HG03558 (cell line): ENCODE data around the gene CD99.

Experiments
- ATAC-seq: cut with Tn5 transposase; IDR thresholded peaks from one replicate; pipeline ENCODE4 v1.9.1; 2021; ENCODE audit warnings: moderate number of reproducible peaks; ENCODE audit not compliant: unreplicated experiment; ENCODE audit errors: extremely low read depth

The CD99 gene, protein sequence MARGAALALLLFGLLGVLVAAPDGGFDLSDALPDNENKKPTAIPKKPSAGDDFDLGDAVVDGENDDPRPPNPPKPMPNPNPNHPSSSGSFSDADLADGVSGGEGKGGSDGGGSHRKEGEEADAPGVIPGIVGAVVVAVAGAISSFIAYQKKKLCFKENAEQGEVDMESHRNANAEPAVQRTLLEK

DNA sequence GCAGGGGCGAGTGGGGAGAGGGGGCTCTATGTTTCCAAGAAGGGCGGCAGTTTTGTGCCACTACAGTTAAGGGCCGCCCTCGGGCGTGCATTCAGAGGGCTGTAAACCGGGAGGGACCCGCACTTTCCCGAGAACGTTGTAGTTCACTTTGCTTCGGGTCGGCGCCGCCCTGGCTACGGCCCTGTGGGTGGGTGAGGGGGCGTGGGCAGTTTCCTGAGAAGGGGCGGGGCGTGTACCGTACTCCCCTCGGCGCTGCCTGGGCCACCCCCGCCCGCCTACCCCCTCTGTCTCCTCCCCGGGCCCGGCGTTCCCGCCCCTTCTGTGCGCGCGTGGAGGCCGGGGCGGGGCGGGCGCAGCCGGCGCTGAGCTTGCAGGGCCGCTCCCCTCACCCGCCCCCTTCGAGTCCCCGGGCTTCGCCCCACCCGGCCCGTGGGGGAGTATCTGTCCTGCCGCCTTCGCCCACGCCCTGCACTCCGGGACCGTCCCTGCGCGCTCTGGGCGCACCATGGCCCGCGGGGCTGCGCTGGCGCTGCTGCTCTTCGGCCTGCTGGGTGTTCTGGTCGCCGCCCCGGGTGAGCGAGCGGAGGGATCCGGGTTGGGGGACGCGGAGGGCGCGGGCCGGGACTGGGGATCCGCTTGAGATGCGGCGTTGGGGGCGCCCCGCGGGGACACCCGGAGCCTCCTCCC is at the start of gene CD99:
Gene CD99, plus strand, starts transcription at position 440 of the 687 bp plus-strand sequence. Its CDS starts 66 bp downstream, at position 506.
- ATAC-seq = peak; percentile 59

DNA sequence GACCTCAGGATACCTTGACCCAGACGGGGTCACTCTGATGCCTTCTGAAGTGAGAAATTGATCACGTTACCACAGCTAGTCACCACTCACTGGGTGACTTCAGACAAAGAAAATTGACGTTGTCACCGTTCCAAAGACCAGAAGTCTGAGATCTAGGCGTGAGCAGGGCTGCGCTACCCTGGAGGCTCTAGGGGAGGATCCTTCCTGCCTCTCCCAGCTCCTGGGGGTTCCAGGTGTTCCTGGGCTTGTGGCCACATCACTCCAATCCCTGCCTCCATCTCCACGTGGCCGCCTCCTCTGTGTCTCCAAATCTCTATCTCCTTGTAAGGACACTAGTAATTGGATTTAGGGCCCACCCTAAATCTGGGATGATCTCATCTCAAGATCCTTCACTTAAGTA is 48.9 kb upstream of the CD99 start:
- no peak for ATAC-seq

DNA sequence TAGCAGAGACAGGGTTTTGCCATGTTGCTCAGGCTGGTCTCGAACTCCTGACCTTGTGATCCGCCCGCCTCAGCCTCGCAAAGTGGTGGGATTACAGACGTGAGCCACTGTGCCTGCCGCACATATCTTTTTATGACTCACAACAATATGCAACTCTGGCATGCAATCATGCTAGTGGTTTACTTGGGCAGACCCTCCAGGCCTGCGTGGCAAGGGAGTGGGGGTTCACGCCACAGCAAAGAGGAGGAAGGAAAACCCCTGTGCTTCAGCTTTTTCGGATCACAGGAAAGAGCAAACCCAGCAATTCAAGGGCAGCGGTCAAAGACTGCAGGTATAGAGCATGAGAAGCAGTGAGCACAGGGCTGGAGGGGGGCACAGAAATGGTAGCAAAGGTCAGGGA is 48.3 kb upstream of the CD99 start:
- no peak for ATAC-seq

DNA sequence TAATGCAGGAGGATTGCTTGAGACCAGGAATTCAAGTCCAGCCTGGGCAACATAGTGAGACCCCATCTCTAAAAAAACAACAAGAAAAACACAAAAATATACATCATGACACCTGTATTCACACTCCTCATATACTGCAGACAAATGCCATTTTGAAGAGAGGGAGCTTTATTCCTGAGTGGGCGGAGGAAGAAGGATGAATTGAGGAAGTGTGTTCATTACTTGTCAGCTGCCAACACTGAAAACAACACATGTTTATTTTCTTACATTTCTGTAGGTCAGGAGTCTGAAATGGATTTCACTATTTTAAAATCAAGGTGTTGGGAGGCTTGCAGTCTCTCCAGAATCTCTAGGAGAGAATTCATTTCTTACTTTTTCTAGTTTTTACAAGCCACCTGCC is 47.2 kb upstream of the CD99 start:
- no peak for ATAC-seq

DNA sequence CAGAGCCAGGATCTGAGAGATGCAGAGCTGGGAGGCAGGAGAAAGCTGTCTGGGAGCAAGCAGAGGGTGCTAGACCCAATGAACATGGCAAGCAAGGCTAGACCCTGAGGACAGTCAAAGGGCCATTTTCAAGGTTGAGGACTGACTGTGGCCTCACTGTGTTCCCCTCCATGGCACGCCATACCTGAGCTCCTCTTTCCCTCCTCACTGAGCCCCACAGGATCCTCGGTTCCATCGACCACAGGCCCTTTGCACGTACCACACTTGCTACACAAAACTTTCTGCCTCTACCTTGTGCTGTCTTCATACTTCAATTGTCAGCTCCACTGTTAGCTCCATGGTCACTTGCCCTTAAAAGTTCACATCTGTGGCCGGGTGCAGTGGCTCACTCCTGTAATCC is 45.5 kb upstream of the CD99 start:
- ATAC-seq = no peak

DNA sequence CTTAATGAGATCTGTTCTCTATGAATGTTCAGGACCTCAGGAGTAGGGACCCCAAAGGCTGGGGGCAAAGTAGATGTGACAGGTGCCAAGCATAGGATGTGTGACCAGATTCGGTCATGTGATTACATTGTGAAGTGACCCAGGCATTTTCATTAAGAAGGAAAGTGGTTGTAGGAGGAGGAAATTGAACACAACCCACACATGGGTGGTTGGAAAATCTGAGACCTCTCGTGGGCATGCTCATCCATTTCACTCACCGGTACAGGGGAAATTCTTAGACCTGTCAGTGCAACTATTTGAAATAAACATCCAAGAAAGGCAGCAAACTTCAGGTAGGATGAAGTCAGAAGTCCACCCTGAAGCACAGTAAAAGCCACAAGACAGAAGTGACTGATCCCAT is 43.5 kb upstream of the CD99 start:
- no peak for ATAC-seq

DNA sequence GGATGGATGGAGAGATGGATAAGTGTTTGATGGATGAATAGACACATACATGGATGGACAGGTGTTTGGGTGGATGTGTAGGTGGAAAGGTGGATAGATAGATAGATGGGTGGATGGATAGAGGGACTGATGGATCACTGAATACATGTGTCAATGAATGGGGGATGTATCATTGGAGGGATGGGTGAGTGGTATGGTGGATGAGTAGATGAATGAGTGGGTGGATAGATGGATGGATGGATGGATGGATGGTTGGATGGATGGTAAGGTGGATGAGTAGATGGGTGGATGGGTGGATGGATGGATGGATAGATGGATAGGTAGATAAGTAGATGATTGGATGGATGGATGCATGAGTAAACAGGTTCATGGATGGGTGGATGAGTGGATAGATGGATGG is 41.1 kb upstream of the CD99 start:
- no peak for ATAC-seq

DNA sequence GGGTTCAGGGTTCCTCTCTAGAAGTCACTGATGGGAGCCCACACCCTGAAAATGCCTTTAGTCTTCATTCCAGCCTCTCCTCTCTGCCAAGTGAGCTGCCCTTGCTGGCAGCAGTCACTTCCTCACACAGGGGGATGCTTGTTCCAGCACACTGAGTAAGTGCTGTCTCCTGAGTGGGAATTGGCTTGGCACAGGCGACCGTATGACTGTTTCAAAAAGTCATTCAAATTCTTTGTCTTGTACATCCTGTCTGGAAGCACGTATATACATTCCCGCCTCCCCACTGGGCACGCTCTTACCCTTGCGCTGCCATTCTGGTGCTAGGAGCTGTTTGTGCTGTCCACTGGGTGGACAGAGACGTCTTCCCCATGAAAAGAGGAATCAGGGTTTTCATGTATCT is 40.2 kb upstream of the CD99 start:
- no peak for ATAC-seq

DNA sequence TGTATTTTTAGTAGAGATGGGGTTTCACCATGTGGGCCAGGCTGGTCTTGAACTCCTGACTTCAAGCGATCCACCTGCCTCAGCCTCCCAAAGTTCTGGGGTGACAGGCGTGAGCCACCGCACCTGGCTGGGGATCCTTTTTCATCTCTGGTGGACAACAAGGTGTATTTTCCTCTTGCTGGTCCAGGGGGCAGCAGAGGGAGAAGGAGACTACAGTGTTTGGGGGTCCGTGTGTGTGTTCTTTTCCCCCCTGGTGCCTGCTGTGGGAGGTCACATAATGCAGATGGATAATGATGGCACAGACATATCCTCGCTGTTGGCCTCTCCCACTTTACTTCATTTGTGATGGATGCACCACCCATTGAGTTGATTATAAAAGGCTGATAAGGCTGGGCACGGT is 39.0 kb upstream of the CD99 start:
- ATAC-seq = no peak

DNA sequence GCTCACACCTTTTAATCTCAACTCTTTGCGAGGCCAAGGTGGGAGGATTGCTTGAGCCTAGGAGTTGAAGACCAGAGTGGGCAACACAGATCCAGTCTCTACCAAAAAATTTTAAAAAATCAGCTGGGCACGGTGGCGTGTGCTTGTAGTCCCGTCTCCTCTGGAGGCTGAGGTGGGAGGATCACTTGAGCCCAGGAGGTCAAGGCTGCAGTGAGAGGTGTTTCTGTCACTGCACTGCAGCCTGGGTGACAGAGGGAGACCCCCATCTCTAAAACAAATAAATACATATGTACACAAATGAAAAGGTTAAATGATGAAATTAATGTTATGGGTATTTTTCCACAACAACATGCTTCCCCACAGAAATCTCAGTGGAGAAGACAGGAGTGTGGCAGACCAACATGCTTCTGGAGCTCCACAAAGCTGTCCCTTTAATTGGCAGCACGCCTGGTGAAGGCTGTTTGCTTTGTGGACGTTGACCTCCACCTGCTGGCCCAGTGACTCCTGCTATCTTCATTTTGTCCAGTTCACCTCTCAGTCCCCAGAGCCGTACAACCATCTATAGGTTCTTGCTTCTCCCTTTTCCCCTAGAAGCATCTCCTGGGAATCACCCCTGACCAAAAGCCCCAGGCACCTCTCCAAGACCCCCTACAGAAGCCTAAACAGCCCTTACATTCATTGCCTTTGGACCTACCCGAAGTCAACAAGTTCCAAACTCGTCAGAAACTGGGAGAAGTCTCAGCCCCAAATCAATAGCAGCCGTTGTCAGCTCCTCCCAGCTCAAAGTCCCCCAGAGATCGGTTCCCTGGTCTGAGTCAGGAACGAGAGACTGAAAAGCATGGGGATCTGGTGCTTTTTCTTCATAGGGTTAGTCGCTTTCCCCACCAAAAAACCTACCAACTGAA is 36.4 kb upstream of the CD99 start:
- ATAC-seq = no peak

DNA sequence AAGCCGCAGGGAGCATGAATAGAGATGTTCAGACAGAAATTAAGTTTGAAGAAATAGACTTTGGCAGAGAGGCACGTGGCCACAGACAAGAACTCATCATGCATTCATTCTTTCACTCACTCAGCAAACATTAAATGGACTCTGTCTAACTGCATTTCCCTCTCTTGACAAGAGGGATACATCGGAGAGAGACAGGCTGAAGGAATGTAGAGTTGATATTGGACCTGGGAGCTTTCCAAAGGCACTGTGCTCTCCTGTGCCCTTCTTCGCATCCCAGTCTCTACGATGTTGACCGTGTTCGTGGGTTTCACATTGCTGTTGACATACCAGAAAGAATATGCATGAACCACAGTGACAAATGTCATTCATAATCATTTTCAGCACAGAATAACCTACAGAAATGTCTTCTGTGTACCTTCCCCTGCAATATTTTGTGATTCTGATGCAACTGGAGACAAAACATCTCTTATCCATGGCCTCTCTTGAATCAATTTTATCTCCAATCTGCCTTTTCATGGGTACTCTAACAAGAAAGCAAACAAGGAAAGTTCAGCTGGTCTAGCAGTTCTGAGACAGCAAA is 34.7 kb upstream of the CD99 start:
- ATAC-seq = no peak

DNA sequence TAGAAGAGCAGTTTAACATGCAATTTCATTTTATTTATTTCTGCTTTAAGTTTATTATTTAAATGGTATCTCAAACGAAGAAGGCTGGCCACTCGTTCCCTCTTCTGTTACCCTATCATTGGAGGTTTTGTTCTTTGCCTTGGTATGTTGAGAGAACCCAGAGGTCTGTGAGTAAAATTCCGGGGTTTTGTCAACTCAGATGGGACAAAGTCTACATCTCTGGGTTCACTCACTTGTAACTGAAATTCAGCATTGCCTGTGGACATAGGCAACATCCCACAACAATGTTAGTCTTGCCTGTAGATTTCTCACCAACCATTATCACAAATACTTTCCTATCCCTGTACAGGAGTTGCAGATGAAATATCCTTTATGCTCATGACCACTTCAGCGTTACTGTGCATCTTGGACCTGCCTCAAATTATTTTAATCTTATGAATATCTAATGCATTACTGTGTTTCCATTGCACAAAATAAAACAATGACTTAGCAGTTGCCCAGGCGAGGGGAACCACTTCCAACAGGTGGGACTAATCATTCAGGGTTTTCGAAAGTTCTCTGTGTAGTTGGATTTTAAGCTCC is 33.5 kb upstream of the CD99 start:
- no peak for ATAC-seq

DNA sequence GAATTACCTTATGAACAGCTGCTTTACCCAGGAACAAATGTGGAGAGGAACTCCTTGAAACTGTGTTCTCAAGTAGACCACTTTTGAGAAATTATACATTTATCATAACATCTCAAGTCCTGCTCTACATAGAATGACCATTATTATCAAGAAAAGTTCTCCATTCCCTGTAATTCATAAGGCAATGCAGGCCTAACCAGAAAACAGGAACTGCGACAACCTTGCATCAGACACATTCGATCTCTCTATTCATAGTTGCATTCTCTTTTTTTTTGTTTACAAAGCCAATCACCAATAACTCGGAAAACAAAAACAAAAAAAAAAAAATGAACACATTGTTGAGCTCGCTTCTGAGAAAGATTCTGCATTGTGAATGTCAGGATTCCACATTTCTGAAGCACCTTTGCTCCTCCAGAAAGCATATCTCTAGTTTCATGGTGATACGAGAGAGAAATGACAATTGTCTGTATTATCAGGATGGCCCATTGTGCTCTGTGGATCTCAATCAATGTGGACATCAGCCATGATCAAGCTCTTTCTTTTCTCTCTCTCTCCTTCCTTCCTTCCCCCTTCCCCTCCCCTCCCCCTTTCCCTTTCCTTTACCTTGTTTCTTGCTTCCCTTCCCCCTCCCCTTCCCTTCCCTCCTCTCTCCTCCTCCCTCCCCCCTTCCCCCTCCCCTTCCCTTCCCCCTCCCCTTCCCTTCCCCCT is 32.4 kb upstream of the CD99 start:
- ATAC-seq = no peak

DNA sequence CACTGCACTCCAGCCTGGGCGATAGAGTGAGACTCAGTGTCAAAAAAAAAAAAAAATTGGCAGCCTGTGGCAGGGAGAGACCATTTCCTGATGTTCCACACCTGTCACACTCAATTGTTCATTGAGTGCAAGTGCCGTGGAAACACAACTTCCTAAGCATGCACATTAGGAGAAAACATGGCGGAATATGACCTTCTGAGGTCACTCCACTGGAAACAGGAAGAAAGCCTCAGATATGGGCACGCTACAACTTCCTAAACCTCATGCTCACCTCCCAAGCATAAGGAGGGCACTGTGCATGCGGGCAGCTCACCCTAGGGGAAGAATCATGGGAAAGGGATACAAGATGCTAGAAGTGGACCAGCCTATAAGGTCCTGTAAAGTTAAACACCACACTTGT is 28.5 kb upstream of the CD99 start:
- ATAC-seq = no peak

DNA sequence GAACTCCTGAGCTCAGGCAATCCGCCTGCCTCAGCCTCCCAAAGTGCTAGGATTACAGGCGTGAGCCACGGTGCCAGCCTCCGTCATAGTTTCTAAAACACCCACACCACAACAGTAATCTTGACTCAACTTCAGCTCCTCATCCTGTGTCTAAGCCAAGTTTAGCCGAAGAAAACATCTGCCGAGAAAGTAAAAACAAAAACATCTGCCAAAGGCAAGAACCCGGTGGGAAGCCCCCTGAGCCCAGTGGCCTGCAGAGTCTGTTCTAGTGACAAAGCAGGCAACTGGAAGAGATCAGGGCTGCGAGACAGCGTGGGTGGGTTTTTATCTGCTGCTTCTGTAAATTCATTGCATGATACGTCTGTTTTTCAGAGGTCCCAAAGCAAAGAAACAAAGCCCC is 26.6 kb upstream of the CD99 start:
- no peak for ATAC-seq

DNA sequence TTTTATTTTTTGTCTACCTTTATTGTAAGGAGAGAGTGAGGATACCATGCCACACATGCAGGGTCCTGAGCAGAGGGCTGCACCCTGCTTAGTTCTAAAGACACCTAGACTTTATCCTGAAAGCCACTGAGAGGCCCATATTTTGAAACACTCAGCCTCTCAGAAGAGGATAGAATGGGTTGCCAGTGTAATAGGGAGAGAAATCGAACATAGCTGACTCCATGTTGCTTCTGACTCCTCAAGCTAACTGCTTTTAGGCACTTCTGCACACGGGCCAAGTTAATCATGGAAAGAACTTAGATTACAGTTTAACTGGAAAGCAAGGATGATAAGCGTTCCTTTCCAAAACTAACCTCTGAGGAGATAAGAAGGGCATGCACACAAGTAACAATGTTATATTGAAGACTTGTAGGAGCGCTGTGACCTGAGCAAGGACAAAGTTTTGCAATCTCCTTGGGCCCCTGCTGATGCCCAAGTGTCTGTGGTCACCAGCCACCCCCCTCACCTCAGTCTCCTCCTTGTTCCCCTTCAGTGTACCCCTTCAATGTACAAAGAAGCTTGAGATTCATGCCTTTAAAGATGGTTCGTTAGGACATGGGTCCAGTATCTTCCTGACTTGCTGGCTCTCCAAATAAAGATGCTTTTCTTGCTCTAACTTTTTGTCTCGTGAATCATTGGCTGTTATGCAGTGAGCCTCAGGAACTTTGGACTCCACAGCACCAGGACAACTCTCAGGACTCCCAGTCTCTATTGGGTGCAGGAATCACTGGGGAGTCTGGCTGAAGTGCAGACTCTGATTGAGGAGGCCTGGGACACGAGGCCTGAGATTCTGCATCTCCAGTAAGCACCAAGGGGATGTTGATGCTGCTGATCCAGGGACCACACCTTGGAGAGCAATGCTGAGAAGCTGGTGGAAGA is 25.4 kb upstream of the CD99 start:
- ATAC-seq = no peak

DNA sequence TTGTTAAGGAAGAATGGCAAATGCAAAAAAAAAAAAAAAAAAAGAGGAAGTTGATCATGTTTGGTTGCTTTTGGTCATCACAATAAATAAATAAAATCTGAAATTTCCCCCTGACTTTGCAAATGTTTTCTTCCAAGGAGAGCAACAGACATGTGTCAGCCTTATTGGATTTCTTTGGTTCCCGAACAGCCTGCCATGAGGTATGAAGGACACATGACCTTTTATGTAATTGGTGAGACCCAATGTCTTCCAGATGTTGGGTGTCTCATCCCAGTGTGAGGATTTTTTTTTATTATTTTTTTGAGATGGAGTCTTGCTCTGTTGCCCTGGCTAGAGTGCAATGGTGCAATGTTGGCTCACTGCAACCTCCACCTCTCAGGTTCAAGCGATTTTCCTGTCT is 24.6 kb upstream of the CD99 start:
- ATAC-seq = no peak

DNA sequence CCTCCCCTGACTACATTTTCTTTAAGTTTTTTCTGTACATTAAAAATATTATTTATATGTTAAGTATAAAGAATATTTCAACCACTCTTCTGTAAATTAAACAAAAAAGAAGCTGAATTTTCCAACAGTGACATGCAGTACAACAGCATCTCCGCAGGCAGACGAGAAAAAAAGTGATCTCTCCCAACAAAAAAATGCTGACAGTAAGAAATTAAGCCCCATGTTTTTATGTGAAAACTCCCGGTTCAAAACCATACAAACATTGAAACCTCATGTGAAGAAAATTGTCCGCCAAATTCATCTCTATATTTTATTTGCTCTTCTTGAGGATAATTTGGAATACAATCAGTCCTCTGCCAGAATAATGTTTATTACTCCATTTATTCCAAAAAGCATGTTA is 20.1 kb upstream of the CD99 start:
- ATAC-seq = no peak

DNA sequence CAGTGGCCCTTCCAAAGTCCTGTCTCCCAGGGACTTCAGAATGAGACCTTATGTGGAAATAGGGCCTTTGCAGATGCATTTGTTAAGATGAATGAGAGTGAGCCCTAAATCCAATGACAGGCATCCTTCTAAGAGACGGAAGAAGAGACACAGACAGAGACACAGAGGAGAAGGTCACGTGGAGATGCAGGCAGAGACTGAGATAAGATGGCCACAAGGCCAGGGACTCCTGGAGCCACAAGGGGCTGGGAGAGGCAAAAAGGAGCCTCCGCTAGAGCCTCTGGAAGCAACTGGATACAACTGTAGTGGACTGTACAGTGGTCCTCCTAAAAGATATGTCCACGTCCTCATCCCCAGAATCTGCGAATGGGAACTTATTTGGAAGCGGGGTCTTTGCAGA is 19.0 kb upstream of the CD99 start:
- no peak for ATAC-seq
